ENCODE data around the gene FAM210A.

GRCh38 chr18:13653746-13654433, 72.5 kb downstream of the FAM210A start:
- TF ChIP-seq REST (IDR thresholded peaks at IDR 0.05; ENCODE audit: insufficient read depth in 1 of 2, low read depth in 2 of 2, low read length in 1 of 2) (no peak), POLR2AphosphoS5 (IDR thresholded peaks at IDR 0.05; ENCODE audit: low read depth, low read length) (no peak), CTCF (IDR thresholded peaks at IDR 0.05) (no peak), SIN3A (IDR thresholded peaks at IDR 0.05; ENCODE audit: borderline replicate concordance, insufficient read depth, low read depth, low read length) (no peak), TCF7L2 (IDR thresholded peaks at IDR 0.05; ENCODE audit: low read depth, low read length) (no peak)
